ENCODE measurements around the gene GPR68.
"Not testable (repeated sequence)": the region's sequence is repeated elsewhere in the genome, so short reads cannot be mapped to it uniquely, and the experiment has no call there.

The GPR68 gene

DNA sequence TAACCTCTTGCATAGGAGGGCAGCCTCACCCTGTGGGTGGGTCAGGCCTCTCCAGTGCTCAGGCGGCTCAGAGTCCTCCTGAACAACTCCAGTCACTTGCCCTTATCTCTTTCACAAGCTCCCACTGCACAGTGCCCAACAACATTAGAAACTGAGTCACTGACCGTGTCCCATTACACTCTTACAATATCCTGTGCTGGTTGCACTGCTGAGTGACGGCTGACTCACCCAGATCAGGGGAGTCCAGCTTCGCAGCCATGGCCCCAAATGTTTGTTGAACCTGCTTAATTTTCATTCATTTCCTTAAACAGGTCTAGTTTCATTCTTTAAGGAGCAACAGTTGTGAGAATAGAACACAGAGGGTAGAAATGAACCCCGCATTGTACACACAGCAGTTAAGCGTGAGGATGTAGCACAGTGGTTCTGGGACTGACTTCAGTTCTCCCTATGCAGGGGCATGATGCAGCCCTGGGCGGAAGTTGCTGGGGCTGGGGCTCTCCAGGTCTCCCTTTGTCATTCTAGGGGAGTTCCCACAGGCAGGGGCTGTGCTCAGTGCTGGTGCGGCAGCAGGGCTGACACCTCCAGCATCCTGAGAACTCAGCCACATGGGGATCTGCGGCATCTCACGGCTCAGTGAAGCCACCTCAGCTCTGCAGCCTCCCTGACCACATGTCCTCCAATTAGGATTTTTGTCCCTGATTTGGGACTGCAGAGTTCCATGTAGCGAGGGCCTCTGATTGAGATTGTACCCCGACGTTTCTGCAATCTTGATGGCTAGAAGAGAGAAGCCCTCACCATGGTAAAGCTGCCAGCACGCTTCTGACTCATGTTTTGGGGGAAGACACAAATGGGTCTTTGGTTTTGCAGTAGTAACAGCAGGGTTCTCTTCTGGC is 16.1 kb downstream of the GPR68 start:
- DNase-seq (ENCODE audit: low read depth), result no peak

- DNase-seq (ENCODE audit: low read depth), result no peak
These were observed 17.3 kb downstream of the GPR68 start for GRCh38 chr14:91227183-91227628.

- not testable (repeated sequence) for DNase-seq (ENCODE audit: low read depth)
These were observed 18.1 kb downstream of the GPR68 start for GRCh38 chr14:91226360-91226759.

DNA sequence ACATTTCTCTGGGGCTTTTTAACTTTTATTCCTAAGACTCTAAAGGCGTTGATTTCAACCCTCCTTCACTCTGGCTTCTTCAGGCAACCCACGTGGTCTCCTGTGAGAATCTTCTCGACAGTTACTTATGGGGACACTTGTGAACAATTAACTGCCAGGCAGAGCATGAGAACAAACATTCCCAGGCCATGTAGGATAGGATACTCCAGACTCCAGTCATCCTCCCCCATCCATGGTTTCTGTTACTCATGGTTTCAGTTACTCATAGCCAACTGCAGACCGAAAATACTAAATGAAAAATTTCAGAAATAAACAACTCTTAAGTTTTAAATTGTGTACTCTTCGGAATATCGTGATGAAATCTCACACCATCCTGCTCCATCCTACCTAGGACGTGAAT is 19.5 kb downstream of the GPR68 start:
- DNase-seq (ENCODE audit: low read depth), result no peak

GRCh38 chr14:91223028-91223783 is 21.3 kb downstream of the GPR68 start:
- no peak for DNase-seq (ENCODE audit: low read depth)

- no peak for DNase-seq (ENCODE audit: low read depth)
These were observed 23.2 kb downstream of the GPR68 start for GRCh38 chr14:91221270-91221669.

- no peak for DNase-seq (ENCODE audit: low read depth)
These were observed 23.9 kb downstream of the GPR68 start for GRCh38 chr14:91220581-91221000.

- no peak for DNase-seq (ENCODE audit: low read depth)
These were observed 24.8 kb downstream of the GPR68 start for GRCh38 chr14:91219517-91220389.

DNA sequence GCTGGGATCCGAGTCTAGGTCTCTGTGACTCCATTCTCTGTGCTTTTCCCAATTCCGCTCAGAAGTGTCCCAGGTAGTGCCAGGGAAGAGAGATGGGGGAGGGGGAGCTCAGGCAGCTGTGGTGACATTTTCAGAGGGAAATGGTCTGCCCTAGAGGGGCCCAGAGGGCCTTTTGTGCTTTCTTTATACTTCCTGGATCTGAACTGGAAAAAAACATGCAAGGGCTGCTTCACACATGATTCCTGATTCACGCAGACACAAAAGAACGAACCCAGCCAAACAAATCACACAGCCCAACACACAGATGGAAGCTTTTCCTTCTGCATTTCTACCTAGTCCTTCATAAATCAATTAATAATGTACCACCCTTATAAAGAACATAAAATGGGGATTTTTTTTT is 26.5 kb downstream of the GPR68 start:
- DNase-seq (ENCODE audit: low read depth), result no peak

- no peak for DNase-seq (ENCODE audit: low read depth)
These were observed 27.7 kb downstream of the GPR68 start for GRCh38 chr14:91216731-91217226.

- DNase-seq (ENCODE audit: low read depth), result no peak
These were observed 29.1 kb downstream of the GPR68 start for GRCh38 chr14:91215381-91215780.

- DNase-seq (ENCODE audit: low read depth), result no peak
These were observed 30.2 kb downstream of the GPR68 start for GRCh38 chr14:91214306-91214705.

DNA sequence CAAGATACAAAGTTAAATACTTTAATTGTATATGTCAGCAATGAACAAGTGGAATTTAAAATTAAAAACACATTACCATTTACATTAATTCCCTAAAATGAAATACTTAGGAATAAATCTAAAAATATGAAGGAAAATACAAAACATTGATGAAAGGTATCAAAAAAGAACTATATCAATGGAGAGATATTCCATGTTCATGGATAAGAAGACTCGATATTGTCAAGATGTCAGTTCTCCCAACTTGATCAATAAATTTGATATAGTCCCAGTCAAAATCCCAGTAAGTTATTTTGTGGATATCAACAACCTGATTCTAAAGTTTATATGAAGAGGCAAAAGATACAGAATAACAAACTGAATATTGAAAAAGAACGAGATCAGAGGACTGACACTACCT is 33.5 kb downstream of the GPR68 start:
- DNase-seq (ENCODE audit: low read depth), result no peak

DNA sequence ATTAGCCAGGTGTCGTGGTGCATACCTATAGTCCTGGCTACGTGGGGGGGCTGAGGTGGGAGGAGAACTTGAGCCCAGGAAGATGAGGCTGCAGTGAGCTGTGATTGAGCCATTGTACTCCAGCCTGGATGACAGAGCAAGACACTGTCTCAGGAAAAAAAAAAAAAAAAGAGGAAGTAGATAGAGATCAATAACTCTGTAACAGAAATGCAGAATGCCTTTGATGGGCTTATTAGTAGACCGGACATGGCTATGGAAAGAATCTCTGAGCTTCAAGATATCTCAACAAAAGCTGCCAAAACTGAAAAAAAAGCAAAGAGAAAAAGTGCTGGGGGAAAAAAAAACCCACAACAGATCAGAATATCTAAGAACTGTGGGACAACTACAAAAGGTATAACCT is 37.5 kb downstream of the GPR68 start:
- no peak for DNase-seq (ENCODE audit: low read depth)

DNA sequence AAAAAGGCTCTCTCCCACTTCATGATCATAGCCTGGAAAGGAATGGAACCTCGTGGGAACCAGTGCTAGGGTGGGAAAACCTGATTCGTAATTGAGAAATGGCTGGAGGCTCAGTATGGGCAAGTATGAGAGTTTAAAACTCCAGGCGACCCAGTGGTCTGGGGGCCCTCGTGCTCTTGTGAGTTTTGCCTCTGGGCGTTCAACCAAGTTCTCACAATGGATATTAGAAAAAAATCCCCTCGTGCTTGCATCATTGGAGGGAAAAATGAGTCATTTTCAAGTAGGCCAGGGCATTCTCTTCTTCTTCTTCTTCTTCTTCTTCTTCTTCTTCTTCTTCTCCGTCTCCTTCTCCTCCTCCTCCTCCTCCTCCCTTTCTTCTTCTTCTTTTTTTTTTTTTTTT is 39.0 kb downstream of the GPR68 start:
- no peak for DNase-seq (ENCODE audit: low read depth)

- no peak for DNase-seq (ENCODE audit: low read depth)
These were observed 39.8 kb downstream of the GPR68 start for GRCh38 chr14:91204657-91205056.

GRCh38 chr14:91202234-91202974 is 42.1 kb downstream of the GPR68 start:
- DNase-seq (ENCODE audit: low read depth), result no peak

DNA sequence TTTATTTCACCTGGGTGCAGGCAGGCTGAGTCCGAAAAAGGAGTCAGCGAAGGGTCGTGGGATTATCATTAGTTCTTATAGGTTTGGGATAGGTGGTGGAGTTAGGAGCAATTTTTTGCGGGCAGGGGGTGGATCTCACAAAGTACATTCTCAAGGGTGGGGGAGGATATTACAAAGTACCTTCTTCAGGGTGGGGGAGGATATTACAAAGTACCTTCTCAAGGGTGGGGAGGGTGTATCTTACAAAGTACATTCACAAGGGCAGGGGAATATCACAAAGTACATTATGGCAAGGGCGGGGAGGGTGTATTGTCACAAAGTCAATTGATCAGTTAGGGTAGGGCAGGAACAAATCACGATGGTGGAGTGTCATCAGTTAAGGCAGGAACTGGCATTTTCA is 43.7 kb downstream of the GPR68 start:
- DNase-seq (ENCODE audit: low read depth), result not testable (repeated sequence)

DNA sequence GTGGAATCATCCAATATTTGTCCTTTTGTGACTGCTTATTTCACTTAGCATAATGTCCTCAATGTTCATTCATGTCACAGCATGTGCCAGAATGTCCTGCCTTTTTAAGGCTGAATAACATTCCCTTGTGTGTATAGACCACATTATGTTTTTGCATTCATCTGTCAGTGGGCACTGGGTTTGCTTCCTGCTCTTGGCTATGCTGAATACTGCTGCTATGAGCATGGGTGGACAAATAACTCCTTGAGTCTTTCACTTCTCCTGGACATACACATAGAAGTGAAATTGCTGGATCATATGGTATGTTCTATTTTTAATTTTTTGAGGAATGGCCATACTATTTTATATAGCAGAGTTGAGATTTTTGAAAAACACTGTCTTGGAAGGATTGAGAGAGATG is 46.9 kb downstream of the GPR68 start:
- DNase-seq (ENCODE audit: low read depth), result no peak

GRCh38 chr14:91195881-91196280 is 48.6 kb downstream of the GPR68 start:
- DNase-seq (ENCODE audit: low read depth), result no peak

DNA sequence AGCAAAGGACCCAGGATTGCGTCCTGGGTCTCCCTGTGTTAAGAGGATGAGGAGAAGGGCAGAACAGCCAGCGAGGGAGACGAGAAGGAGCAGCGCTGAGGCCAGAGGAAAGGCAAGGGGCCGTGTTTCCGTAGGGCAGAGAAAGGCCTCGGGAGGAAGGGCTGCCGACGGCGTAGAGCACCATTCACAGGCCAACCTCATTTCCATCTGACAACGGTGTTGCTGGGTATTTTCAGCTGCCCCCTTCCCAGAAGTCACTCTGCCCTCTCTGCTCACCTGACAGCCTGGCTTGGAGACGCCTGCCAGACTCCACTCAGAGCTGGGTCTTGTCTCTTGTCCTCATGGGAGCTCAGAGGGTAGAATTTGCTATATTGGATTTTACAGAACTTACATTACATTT is 51.4 kb downstream of the GPR68 start:
- DNase-seq (ENCODE audit: low read depth), result no peak

Data from HS-27A (cell line).